Naive thymus-derived CD4-positive, alpha-beta T cell (primary cell): ENCODE measurements around the gene BGN. TPM values are rescaled to one million over a fixed set of nuclear protein-coding genes. Genes with fewer than 3 reads are reported as not detected.

ENCODE experiments used
- ATAC-seq: fragments of 150-1000 bp; cut with Tn5 transposase; 2 replicates; pipeline ENCODE4 v1.10.0; 2021; ENCODE audit warnings: mild to moderate bottlenecking, moderate library complexity
- CTCF ChIA-PET: fragments of 350-600 bp; sonication (Branson Sonifier 250); formaldehyde crosslinking; loops from one replicate; lab custom pipeline; 2021; ENCODE audit warnings: antibody characterized with exemption; lab: Charles Lee
- POLR2A ChIA-PET: fragments of 350-600 bp; sonication (Branson Sonifier 250); formaldehyde crosslinking; loops from one replicate; lab custom pipeline; 2021; ENCODE audit warnings: antibody characterized with exemption, inconsistent platforms; lab: Charles Lee
- DNase-seq, 9 donors: peaks; one replicate each; pipeline versions ENCODE4 v3.0.0 to v3.0.0-alpha.2; 2020 to 2022; ENCODE audit warnings: mixed read lengths in 1 of 9
- H3K27ac ChIP-seq: one replicate; pipeline ENCODE4 v1.7.0; 2013; ENCODE audit warnings: mild to moderate bottlenecking, low read depth, low read length, moderate library complexity
- H3K27me3 ChIP-seq, 2 donors: one replicate each; pipeline ENCODE4 v1.7.0; 2013; ENCODE audit warnings: low read length in 2 of 2, mild to moderate bottlenecking in 2 of 2, moderate library complexity in 2 of 2; ENCODE audit not compliant: control insufficient read depth in 2 of 2, insufficient read depth in 2 of 2
- H3K36me3 ChIP-seq, 3 experiments: 1 replicate in 2 of 3; 2 replicates in 1 of 3; pipeline ENCODE4 v1.7.0; 2013; ENCODE audit warnings: low read length in 3 of 3, mild to moderate bottlenecking in 3 of 3, moderate library complexity in 1 of 3; ENCODE audit not compliant: insufficient read depth in 3 of 3, control insufficient read depth in 2 of 3
- H3K4me1 ChIP-seq, 2 donors: one replicate each; pipeline ENCODE4 v1.7.0; 2013; ENCODE audit warnings: low read length in 2 of 2, mild to moderate bottlenecking in 2 of 2, moderate library complexity in 1 of 2; ENCODE audit not compliant: control insufficient read depth in 2 of 2, insufficient read depth in 2 of 2
- H3K4me3 ChIP-seq: 2 replicates; pipeline ENCODE4 v1.7.0; 2013; ENCODE audit warnings: mild to moderate bottlenecking, low read length
- H3K9me3 ChIP-seq, 3 experiments: 1 replicate in 2 of 3; 2 replicates in 1 of 3; pipeline ENCODE4 v1.7.0; 2013; ENCODE audit warnings: low read length in 3 of 3; ENCODE audit not compliant: control insufficient read depth in 2 of 3
- H3K27ac Mint-ChIP-seq, 9 donors: one replicate each; pipeline ENCODE4 v1.8.0; 2020 to 2022; ENCODE audit warnings: mixed read lengths in 9 of 9, mild to moderate bottlenecking in 8 of 9, moderate library complexity in 5 of 9, inconsistent platforms in 2 of 9
- H3K27me3 Mint-ChIP-seq, 5 donors: one replicate each; pipeline ENCODE4 v1.8.0; 2021 to 2022; ENCODE audit warnings: mixed read lengths in 5 of 5, mild to moderate bottlenecking in 1 of 5
- H3K36me3 Mint-ChIP-seq, 5 donors: one replicate each; pipeline ENCODE4 v1.8.0; 2020 to 2022; ENCODE audit warnings: mixed read lengths in 5 of 5, mild to moderate bottlenecking in 3 of 5, inconsistent platforms in 1 of 5
- H3K4me1 Mint-ChIP-seq, 7 donors: one replicate each; pipeline ENCODE4 v1.8.0; 2020 to 2022; ENCODE audit warnings: mixed read lengths in 7 of 7, mild to moderate bottlenecking in 3 of 7, inconsistent platforms in 1 of 7
- H3K4me3 Mint-ChIP-seq, 10 donors: one replicate each; pipeline ENCODE4 v1.8.0; 2020 to 2022; ENCODE audit warnings: mild to moderate bottlenecking in 10 of 10, mixed read lengths in 10 of 10, moderate library complexity in 6 of 10, inconsistent platforms in 2 of 10
- H3K9me3 Mint-ChIP-seq, 11 donors: one replicate each; pipeline ENCODE4 v1.8.0; 2020 to 2022; ENCODE audit warnings: mixed read lengths in 11 of 11, mild to moderate bottlenecking in 4 of 11, inconsistent platforms in 1 of 11, moderate library complexity in 1 of 11
- intact Hi-C, 2 donors: fragments of 100-400 bp; cut with micrococcal nuclease; formaldehyde crosslinking; loops; one replicate each; pipeline ENCODE4 v1.15.1; 2023
- polyA plus RNA-seq, 2 donors: library from polyadenylated mRNA; unstranded; fragments of 300-500 nt; fragmentation: Illumina TruSeq; gene quantifications; one replicate each; pipeline ENCODE4 v1.2.3, GENCODE V29; 2021
- total RNA-seq, 6 experiments: library from RNA in 5 of 6; stranded (reverse) in 5 of 6; gene quantifications; 1 replicate in 5 of 6; 2 replicates in 1 of 6; pipeline ENCODE4 v1.2.3 and lab custom pipeline; 2021 to 2026

BGN gene
- total and polyA plus RNA-seq, 7 experiments from 2014 or later, result not detected

GRCh38 chrX:153456161-153456560, 38.6 kb upstream of the BGN start:
- ATAC-seq (no peak), DNase-seq (no peak)
- Mint-ChIP-seq H3K27ac (no peak overlapping the region), H3K9me3 (no peaks in the 10 kb centered on the region), H3K4me1 (peaks cover 0 to 3% (median 0%) of the 10 kb centered on the region in 7 donors), H3K4me3 (no peak overlapping the region), H3K27me3 (no peaks in the 10 kb centered on the region), H3K36me3 (peaks cover 0 to 9% (median 2%) of the 10 kb centered on the region in 5 donors)
- Histone ChIP-seq H3K4me3 (no peak overlapping the region), H3K36me3 (peaks cover 0 to 44% (median 0%) of the 10 kb centered on the region in 3 experiments), H3K4me1 (no peaks in the 10 kb centered on the region), H3K9me3 (no peaks in the 10 kb centered on the region), H3K27ac (no peak overlapping the region), H3K27me3 (no peaks in the 10 kb centered on the region)
- ChIA-PET CTCF (interaction anchor here (0.8 kb wide), 1 partner anchor 90 kb away, joined by 3 read pairs; no protein-coding TSS in a partner anchor), POLR2A (no interaction called here)
- intact Hi-C loops, result no loop called here

DNA sequence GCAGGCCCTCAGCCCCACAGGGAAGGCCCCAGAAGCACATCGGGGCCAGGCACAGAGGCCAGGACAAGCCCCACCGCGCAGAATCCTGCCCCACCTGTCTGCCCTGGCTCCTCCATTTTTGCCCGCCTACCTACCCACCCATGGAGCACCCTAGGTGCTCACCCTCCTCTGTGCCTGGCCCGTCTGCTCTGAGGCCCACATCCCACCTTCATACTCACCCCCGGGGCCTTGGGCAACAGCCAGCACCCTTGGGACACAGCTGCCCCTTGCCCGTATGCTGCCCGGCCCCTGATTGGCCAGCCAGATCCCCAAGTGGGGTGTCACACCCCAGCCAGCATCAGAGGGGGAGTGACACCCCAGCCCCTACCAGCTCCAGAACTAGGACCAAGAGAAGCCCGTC, 38.1 kb upstream of the BGN start:
- POLR2A ChIA-PET, result no interaction called here
- peaks cover 0 to 41% (median 0%) of the 10 kb centered on the region in 3 experiments for H3K36me3 ChIP-seq
- DNase-seq, result no peak

GRCh38 chrX:153457136-153457825, 37.5 kb upstream of the BGN start:
- POLR2A ChIA-PET, result no interaction called here
- H3K36me3 Mint-ChIP-seq, result peaks cover 0 to 9% (median 2%) of the 10 kb centered on the region in 5 donors

More for the DNA sequence above, 38.1 kb upstream of the BGN start:
- Histone ChIP-seq H3K9me3 (no peaks in the 10 kb centered on the region), H3K27me3 (no peaks in the 10 kb centered on the region), H3K4me3 (no peak overlapping the region), H3K4me1 (no peaks in the 10 kb centered on the region), H3K27ac (no peak overlapping the region)
- Mint-ChIP-seq H3K27me3 (no peaks in the 10 kb centered on the region), H3K27ac (no peak overlapping the region), H3K4me1 (peaks cover 0 to 3% (median 0%) of the 10 kb centered on the region in 7 donors), H3K9me3 (no peaks in the 10 kb centered on the region), H3K4me3 (no peak overlapping the region), H3K36me3 (peaks cover 0 to 9% (median 2%) of the 10 kb centered on the region in 5 donors)
- intact Hi-C loops, result no loop called here
- no peak for ATAC-seq
- CTCF ChIA-PET, result no interaction called here

GRCh38 chrX:153457827-153458466, 36.8 kb upstream of the BGN start:
- Mint-ChIP-seq H3K4me1 (peaks cover 0 to 3% (median 0%) of the 10 kb centered on the region in 7 donors), H3K27me3 (no peaks in the 10 kb centered on the region), H3K4me3 (no peak overlapping the region), H3K9me3 (no peaks in the 10 kb centered on the region), H3K27ac (no peak overlapping the region), H3K36me3 (peaks cover 0 to 9% (median 2%) of the 10 kb centered on the region in 5 donors)
- no peak overlapping the region for H3K4me3 ChIP-seq
- DNase-seq, result no peak
- ATAC-seq, result no peak
- no peak overlapping the region for H3K27ac ChIP-seq
- POLR2A ChIA-PET, result no interaction called here
- H3K4me1 ChIP-seq, result no peaks in the 10 kb centered on the region
- intact Hi-C loops, result no loop called here
- no peaks in the 10 kb centered on the region for H3K9me3 ChIP-seq
- CTCF ChIA-PET, result interaction anchor here (0.6 to 1.3 kb wide), 2 partner anchors 49 to 187 kb away, joined by 3 read pairs; no protein-coding TSS in a partner anchor
- H3K27me3 ChIP-seq, result no peaks in the 10 kb centered on the region
- H3K36me3 ChIP-seq, result peaks cover 0 to 46% (median 0%) of the 10 kb centered on the region in 3 experiments

More at GRCh38 chrX:153457136-153457825, 37.5 kb upstream of the BGN start:
- Mint-ChIP-seq H3K4me1 (peaks cover 0 to 3% (median 0%) of the 10 kb centered on the region in 7 donors), H3K27me3 (no peaks in the 10 kb centered on the region), H3K4me3 (no peak overlapping the region), H3K9me3 (no peaks in the 10 kb centered on the region), H3K27ac (no peak overlapping the region)
- H3K4me1 ChIP-seq, result no peaks in the 10 kb centered on the region
- H3K36me3 ChIP-seq, result peaks cover 0 to 43% (median 0%) of the 10 kb centered on the region in 3 experiments
- ATAC-seq (no peak), DNase-seq (no peak)
- H3K27ac ChIP-seq, result no peak overlapping the region
- H3K4me3 ChIP-seq, result no peak overlapping the region
- no peaks in the 10 kb centered on the region for H3K9me3 ChIP-seq
- no peaks in the 10 kb centered on the region for H3K27me3 ChIP-seq
- intact Hi-C loops, result no loop called here
- CTCF ChIA-PET, result interaction anchor here (1.3 kb wide), 1 partner anchor 50 kb away, joined by 3 read pairs; no protein-coding TSS in a partner anchor

DNA sequence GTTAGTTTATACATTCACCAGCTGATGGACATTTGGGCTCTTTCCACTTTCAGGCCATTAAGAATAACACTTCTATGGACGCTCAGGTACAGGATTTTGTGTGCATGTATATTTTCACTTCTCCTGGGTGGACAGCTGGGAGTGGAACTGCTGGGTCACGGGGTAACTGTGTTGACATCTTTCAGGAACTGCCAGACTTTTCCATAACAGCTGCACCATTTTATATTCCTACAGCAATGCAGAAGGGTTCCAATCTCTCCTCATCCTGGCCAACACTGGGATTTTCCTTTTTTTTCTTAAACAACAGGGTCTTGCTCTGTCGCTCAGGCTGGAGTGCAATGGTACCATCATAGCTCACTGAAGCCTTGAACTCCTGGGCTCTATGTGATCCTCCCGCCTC, 36.3 kb upstream of the BGN start:
- intact Hi-C loops, result no loop called here
- ATAC-seq, result no peak
- no peaks in the 10 kb centered on the region for H3K4me1 ChIP-seq
- no peaks in the 10 kb centered on the region for H3K9me3 ChIP-seq
- H3K4me3 Mint-ChIP-seq, result no peak overlapping the region
- no peaks in the 10 kb centered on the region for H3K27me3 Mint-ChIP-seq
- peaks cover 0 to 9% (median 2%) of the 10 kb centered on the region in 5 donors for H3K36me3 Mint-ChIP-seq
- ChIA-PET CTCF (interaction anchor here (1.3 kb wide), 1 partner anchor 49 kb away, joined by 3 read pairs; no protein-coding TSS in a partner anchor), POLR2A (no interaction called here)
- H3K27me3 ChIP-seq, result no peaks in the 10 kb centered on the region
- H3K9me3 Mint-ChIP-seq, result no peaks in the 10 kb centered on the region
- peaks cover 0 to 48% (median 0%) of the 10 kb centered on the region in 3 experiments for H3K36me3 ChIP-seq
- peaks cover 0 to 3% (median 0%) of the 10 kb centered on the region in 7 donors for H3K4me1 Mint-ChIP-seq
- H3K4me3 ChIP-seq, result no peak overlapping the region
- DNase-seq, result no peak
- no peak overlapping the region for H3K27ac ChIP-seq
- H3K27ac Mint-ChIP-seq, result no peak overlapping the region

- intact Hi-C loops, result no loop called here
- Histone ChIP-seq H3K4me1 (no peaks in the 10 kb centered on the region), H3K9me3 (no peaks in the 10 kb centered on the region), H3K27me3 (no peaks in the 10 kb centered on the region), H3K4me3 (no peak overlapping the region), H3K36me3 (peaks cover 0 to 58% (median 0%) of the 10 kb centered on the region in 3 experiments), H3K27ac (no peak overlapping the region)
- ATAC-seq, result no peak
- no peak for DNase-seq
- no peaks in the 10 kb centered on the region for H3K9me3 Mint-ChIP-seq
- CTCF ChIA-PET, result interaction anchor here (0.8 to 1.9 kb wide), 2 partner anchors 47 kb away, joined by 3 to 9 read pairs; no protein-coding TSS in a partner anchor
- H3K4me3 Mint-ChIP-seq, result no peak overlapping the region
- H3K27ac Mint-ChIP-seq, result no peak overlapping the region
- H3K27me3 Mint-ChIP-seq, result no peaks in the 10 kb centered on the region
- peaks cover 0 to 13% (median 2%) of the 10 kb centered on the region in 5 donors for H3K36me3 Mint-ChIP-seq
- POLR2A ChIA-PET, result no interaction called here
- H3K4me1 Mint-ChIP-seq, result peaks cover 0 to 3% (median 0%) of the 10 kb centered on the region in 7 donors
Observed at GRCh38 chrX:153459986-153460385, 34.8 kb upstream of the BGN start.
